Fibroblast of peridontal ligament (primary cell): ENCODE measurements around the gene TES.

Experiments used
- DNase-seq: peaks from one replicate; pipeline ENCODE4 v3.0.0-alpha.2; 2010; ENCODE audit errors: extremely low read depth

The TES gene

GRCh38 chr7:116219834-116220233, 9.5 kb downstream of the TES start:
- DNase-seq, result no peak

- DNase-seq, result no peak
Observed at GRCh38 chr7:116222501-116222900, 12.2 kb downstream of the TES start.

GRCh38 chr7:116223588-116223987, 13.2 kb downstream of the TES start:
- no peak for DNase-seq

- DNase-seq, result no peak
Observed at GRCh38 chr7:116224492-116225098, 14.3 kb downstream of the TES start.

- no peak for DNase-seq
Observed at GRCh38 chr7:116225860-116226259, 15.5 kb downstream of the TES start.

- no peak for DNase-seq
Observed at GRCh38 chr7:116226664-116227063, 16.3 kb downstream of the TES start.

- DNase-seq, result peak; percentile 97
Observed at GRCh38 chr7:116227678-116228239, 17.4 kb downstream of the TES start.

- DNase-seq, result no peak
Observed at GRCh38 chr7:116228241-116228640, 17.9 kb downstream of the TES start.

GRCh38 chr7:116229366-116229765, 19.0 kb downstream of the TES start:
- DNase-seq, result no peak

- peak; percentile 37 for DNase-seq
Observed at GRCh38 chr7:116230191-116231005, 20.1 kb downstream of the TES start.

- no peak for DNase-seq
Observed at GRCh38 chr7:116231543-116231942, 21.2 kb downstream of the TES start.

GRCh38 chr7:116231949-116232348, 21.6 kb downstream of the TES start:
- peak; percentile 89 for DNase-seq

- peak; percentile 64 for DNase-seq
Observed at GRCh38 chr7:116232350-116232749, 22.0 kb downstream of the TES start.

- DNase-seq, result peak; percentile 75
Observed at GRCh38 chr7:116232920-116233319, 22.6 kb downstream of the TES start.

GRCh38 chr7:116234517-116235200, 24.3 kb downstream of the TES start:
- no peak for DNase-seq

- DNase-seq, result no peak
Observed at GRCh38 chr7:116235380-116235779, 25.0 kb downstream of the TES start.

- DNase-seq, result peak; percentile 84
Observed at GRCh38 chr7:116236020-116236630, 25.8 kb downstream of the TES start.

GRCh38 chr7:116239020-116239419, 28.7 kb downstream of the TES start:
- DNase-seq, result no peak

- no peak for DNase-seq
Observed at GRCh38 chr7:116239434-116239833, 29.1 kb downstream of the TES start.

GRCh38 chr7:116240024-116240668, 29.8 kb downstream of the TES start:
- peak; percentile 66 for DNase-seq

- DNase-seq, result no peak
Observed at GRCh38 chr7:116241291-116241690, 31.0 kb downstream of the TES start.

GRCh38 chr7:116242178-116242577, 31.8 kb downstream of the TES start:
- DNase-seq, result peak; percentile 72
